ENCODE measurements around the gene MCL1.

Gene MCL1

DNA sequence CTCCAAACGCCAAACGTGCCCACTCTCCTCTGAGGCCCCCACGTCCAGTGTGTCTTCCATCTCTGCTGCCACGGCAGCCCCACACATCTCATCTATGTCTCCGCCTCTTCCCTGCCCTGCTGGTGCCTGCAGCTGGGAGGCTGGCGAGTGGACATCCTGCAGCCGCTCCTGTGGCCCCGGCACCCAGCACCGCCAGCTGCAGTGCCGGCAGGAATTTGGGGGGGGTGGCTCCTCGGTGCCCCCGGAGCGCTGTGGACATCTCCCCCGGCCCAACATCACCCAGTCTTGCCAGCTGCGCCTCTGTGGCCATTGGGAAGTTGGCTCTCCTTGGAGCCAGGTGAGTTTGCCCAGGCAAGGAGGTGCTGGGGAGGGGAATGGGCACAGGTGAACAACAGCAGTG, 21.6 kb downstream of the MCL1 start:
- no peak for FAIRE-seq
- no peak for DNase-seq (ENCODE audit: low spot score)

DNA sequence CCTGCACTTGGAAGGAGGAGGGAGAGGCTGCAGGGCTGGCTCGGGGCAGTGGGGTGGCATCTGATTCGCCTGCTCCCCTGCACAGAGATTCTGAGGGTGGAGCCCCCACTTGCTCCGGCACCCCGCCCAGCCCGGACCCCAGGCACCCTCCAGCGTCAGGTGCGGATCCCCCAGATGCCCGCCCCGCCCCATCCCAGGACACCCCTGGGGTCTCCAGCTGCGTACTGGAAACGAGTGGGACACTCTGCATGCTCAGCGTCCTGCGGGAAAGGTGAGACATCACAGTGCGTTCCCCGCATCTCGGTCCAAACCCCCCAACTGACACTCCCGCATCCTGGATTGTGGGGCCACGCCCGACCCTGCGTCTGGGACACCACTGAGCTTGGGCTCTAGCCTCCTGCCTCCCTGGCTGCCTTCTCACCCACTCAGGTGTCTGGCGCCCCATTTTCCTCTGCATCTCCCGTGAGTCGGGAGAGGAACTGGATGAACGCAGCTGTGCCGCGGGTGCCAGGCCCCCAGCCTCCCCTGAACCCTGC, 22.3 kb downstream of the MCL1 start:
- no peak for FAIRE-seq
- no peak for DNase-seq (ENCODE audit: low spot score)

DNA sequence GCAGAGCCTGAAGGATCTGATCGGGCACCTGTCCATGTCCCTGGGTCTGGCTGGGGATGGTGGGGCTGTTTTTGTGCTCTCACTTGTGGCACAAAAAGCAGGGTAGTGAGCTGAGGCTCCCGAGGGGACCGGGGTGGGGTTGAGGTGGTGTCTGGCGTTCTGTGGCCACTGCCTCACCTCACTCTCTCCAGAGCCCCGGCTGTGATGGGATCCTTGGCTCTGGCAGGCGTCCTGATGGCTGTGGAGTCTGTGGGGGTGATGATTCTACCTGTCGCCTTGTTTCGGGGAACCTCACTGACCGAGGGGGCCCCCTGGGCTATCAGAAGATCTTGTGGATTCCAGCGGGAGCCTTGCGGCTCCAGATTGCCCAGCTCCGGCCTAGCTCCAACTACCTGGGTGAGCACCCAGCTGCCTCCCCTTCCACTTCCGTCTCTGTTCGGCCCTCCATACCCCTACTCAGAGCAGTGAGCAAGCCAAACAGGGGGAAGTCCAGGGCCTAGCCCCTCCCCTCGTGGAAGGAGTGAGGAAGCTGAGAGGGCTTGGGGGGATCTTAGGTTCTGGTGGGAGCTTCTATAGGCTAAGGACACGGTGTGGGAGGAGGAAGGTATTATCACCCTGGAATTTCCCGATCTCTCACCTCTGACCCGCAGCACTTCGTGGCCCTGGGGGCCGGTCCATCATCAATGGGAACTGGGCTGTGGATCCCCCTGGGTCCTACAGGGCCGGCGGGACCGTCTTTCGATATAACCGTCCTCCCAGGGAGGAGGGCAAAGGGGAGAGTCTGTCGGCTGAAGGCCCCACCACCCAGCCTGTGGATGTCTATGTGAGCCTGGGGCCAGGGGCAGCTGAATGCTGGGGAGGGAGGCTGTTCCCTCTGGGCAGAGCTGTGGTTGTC, 23.2 kb downstream of the MCL1 start:
- DNase-seq (ENCODE audit: low spot score) (no peak), FAIRE-seq (no peak)

DNA sequence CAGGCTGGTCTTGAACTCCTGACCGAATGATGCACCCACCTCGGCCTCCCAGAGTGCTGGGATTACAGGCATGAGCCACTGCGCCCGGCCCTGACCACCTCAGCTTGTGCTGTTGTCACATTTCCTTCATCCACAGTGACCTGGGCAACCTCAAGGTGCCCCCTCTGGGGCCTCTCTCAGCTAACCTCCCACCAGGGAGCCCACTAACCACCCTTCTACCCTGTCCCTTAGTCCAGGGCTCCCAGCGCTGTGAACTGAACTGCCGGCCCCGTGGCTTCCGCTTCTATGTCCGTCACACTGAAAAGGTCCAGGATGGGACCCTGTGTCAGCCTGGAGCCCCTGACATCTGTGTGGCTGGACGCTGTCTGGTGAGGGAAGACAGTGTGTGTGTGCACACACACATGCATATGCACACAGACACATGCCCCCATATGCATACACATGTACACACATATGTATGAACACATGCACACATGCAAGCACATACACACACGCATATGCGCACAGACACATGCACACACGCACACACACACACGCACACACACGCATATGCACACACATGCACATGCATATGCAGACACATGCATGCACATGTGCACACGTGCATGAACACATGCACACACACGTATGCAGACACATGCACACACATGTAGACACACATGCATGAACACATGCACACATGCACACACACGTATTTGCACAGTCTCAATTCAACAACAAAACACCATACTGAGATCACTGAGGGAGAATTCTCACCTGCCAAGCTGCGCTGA, 24.0 kb downstream of the MCL1 start:
- DNase-seq (ENCODE audit: low spot score), result no peak
- FAIRE-seq, result peak; percentile 94

DNA sequence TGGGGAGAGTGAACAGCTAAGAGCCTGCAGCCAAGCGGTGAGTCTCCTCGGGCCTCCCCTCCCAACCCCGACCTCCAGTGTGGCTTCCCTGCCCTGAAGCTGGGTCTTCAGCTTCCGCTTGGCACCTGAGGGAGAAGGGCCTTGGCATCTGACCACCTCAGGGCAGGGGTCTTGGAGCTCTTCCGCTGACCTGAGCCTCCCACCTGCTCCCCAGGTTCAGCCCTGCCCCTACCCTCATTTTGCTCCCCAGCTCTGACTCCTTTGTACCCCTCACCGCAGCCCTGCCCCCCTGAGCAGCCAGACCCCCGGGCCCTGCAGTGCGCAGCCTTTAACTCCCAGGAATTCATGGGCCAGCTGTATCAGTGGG, 25.3 kb downstream of the MCL1 start:
- no peak for DNase-seq (ENCODE audit: low spot score)
- FAIRE-seq, result no peak

DNA sequence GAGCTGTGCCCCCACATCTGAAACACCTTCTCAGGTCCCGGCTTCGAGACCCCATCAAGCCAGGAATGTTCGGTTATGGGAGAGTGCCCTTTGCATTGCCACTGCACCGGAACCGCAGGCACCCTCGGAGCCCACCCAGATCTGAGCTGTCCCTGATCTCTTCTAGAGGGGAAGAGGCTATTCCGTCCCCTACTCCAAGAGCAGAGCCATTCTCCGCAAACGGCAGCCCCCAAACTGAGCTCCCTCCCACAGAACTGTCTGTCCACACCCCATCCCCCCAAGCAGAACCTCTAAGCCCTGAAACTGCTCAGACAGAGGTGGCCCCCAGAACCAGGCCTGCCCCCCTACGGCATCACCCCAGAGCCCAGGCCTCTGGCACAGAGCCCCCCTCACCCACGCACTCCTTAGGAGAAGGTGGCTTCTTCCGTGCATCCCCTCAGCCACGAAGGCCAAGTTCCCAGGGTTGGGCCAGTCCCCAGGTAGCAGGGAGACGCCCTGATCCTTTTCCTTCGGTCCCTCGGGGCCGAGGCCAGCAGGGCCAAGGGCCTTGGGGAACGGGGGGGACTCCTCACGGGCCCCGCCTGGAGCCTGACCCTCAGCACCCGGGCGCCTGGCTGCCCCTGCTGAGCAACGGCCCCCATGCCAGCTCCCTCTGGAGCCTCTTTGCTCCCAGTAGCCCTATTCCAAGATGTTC, 25.9 kb downstream of the MCL1 start:
- DNase-seq (ENCODE audit: low spot score) (no peak), FAIRE-seq (no peak)

DNA sequence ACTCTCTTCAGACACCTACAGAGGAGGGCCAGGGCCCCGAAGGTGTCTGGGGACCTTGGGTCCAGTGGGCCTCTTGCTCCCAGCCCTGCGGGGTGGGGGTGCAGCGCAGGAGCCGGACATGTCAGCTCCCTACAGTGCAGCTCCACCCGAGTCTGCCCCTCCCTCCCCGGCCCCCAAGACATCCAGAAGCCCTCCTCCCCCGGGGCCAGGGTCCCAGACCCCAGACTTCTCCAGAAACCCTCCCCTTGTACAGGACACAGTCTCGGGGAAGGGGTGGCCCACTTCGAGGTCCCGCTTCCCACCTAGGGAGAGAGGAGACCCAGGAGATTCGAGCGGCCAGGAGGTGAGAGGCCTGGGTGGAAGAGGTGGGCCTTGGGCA, 26.5 kb downstream of the MCL1 start:
- FAIRE-seq (no peak), DNase-seq (ENCODE audit: low spot score) (no peak)

DNA sequence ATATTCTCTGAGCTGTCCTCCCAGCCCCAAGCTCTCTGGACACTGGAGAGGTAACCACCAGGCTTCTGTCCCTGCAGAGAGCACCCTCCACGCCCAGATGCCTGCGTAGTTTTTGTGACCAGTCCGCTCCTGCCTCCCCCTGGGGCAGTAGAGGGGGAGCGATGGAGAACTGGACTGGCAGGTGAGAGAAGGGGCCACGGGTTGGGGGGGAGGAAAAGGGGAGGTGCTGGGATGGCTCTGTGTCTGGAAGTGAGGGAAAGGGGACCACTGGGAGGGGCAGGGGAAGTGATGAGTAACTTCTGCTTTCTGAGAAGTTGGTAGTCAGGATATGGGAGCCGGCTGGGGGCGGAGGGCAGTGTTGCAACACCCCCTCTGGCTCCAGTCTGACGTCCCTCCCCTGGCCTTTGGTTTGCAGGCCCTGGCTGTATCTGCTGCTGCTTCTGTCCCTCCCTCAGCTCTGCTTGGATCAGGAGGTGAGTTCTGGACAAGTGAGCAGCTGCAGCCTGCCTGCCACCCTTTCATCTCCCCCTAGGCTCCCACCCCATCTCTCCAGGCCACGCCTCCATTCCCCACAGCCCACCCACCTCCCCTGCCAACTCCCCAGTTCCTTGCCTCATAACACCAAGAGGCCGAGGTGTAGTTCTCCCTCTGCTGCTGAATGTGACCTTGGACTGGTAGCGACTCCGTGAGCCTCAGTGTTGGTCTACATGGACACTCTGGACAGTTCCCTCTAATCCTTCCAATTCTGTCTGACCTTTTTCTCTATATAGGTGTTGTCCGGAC, 27.1 kb downstream of the MCL1 start:
- FAIRE-seq, result no peak
- peak; percentile 45 for DNase-seq (ENCODE audit: low spot score)

DNA sequence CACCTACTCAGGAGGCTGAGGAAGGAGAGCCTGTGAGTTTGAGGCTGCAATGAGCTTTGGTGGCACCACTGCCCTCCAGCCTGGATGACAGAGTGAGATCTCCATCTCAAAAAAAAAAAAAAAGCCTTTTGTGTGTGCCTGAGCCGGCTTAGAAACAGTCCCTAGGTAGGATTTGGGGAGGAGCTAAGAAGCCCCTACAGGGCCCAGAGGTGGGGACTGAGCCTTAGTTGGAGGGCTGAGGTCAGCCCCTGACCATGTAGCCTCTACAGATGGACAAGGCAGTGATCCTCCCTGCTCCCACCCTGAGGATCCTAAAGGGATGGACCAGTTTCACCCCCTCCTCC, 27.7 kb downstream of the MCL1 start:
- DNase-seq (ENCODE audit: low spot score), result no peak
- FAIRE-seq, result no peak

DNA sequence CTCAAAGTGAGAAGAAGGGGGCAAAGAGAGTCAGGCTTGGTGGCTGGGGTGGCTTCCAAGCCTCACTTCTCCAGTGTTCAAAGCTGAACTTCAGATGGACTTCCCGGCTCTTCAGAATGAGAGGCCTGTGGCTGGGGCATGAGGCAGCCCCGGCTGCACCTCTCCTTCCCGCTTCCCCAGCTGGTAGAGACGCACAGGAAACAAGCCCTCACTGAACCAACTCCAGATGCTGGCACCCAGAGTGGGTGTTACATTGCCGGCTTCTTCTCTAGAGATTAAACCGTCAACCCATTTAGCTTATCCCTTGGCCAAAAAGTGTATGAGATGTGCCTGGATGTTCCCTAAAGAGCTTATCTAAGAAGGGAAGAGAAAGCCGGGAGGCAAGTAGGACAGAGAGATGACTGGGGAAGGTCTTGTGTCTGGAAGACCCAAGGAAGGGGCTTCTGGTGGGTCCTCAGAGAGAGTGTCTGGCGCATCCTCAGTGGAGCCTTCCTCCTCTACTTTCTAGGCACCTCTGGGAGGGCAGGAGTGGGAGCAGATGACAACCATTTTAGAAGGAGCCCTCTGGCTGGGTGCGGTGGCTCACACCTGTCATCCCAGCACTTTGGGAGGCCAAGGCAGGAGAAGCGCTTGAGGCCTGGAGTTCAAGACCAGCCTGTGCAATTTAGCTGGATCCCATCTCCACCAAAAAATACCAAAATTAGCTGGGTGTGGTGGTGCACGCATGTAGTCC, 28.2 kb downstream of the MCL1 start:
- DNase-seq (ENCODE audit: low spot score) (no peak), FAIRE-seq (no peak)

DNA sequence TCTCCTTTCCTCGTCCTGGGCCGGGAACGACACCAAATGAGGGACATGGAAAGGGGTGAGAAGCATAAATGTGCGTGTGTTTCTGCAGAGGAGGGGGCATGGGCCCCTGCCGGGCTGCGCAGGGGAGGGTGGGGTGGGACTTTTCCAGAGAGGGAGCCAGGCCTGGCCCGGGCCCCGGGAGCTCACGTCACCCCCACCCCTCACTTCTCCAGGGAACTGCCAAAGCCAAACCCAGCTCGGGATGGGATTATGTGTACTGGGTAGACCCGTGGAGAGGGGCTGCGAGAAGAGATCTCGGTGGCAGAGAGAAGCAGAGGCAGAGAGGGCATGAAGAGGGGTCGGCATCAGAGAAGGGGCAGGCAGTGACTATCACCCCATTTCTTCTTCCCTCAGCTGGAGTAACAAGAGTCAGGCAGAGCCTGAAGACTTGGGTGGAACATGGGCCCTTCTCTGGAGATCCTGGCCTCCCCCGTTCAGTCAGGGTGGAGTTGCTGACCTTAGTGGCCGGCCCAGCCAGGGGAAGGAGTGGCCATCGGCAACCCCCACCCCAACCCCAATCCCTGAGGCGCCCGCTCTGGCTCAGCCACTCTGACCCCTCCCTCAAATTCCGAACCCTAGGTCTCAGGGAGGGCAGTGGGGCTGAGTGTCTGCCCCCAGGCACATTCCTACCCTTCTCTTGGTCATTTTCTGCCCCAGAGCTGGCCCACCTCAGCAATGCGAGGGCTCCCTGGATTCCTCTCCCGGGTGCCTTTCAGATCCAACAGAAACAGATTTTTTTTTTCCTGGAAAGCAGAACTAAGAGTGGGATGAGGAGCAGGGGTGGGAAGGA, 29.0 kb downstream of the MCL1 start:
- DNase-seq (ENCODE audit: low spot score) (no peak), FAIRE-seq (no peak)

DNA sequence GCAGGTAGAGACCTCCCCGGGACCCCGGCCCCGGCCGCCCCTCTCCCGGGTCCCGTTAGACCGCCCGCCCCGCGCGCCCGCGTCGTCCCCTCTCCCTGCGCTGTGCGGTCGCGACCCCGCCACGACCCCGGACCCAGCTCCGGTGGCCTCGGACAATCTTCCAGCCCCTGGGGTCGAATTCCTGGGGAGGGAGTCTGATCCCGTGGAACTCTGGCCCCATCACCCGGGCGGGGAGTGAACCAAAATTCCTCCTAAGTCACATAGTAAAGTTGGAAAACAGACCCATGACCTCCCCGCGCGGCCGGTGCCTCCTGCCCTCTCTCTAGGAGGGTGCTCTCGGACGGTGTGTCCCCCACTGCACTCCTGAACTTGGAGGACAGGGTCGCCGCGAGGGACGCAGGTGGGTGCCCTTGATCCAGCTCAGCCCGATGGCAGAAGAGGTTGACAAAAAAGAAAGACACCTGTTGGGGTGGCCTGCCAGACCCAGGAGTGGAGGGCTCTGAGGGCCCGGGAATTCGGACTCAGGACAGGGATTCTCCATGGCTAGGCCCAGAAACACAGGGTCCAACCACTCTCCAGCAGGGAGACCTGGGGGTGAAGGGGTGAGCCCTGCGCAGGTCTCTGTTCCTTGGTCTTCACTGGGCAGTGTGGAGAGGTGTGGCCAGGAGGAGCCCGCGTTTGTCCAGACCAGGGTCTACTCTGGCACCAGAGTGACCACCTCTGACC, 29.8 kb downstream of the MCL1 start:
- no peak for DNase-seq (ENCODE audit: low spot score)
- FAIRE-seq, result no peak

DNA sequence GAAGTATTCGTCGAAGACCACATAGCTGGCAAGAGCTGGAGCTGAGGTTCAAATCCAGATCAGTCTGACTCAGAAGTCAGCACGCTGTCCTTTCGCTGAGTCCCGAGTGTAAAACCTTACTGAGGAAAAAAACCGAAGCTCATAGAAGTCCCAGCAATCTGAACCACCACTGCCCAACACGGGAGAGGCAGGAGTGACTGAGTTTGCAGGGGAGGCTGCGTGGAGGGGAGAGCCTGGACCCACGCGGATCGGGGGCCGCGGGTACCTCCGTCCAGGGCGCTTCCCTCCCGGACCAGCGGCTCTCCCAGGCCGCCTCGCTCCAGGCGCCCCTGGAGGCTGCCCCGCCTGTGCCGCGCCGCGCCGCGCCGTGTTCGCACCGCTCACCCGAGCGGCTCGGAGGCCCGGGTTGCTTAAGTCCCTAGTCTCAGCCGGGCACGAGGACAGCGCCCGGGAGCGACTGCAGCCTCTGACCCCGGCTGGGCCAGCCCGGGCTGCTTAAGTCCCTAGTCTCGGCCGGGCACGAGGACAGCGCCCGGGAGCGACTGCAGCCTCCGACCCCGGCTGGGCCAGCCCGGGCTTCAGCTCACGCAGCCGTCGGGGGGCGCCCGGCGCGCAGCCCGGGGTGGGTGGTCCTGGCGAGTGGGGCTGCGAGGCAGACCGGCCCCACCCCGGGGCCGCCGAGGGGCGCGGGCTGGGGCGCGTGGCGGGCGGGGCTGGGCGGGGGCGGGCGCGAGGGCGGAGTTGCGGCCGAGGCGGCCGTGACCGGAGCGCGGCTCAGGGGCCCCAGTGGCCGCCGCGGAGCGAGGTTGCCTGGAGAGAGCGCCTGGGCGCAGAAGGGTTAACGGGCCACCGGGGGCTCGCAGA, 30.5 kb downstream of the MCL1 start, which contains the start of gene ADAMTSL4:
Gene ADAMTSL4 (plus strand): TSS at position 777 of the 864 bp plus-strand sequence. CDS start 2,881 bp downstream, outside the sequence.
- FAIRE-seq (no peak), DNase-seq (ENCODE audit: low spot score) (peak; percentile 74)

DNA sequence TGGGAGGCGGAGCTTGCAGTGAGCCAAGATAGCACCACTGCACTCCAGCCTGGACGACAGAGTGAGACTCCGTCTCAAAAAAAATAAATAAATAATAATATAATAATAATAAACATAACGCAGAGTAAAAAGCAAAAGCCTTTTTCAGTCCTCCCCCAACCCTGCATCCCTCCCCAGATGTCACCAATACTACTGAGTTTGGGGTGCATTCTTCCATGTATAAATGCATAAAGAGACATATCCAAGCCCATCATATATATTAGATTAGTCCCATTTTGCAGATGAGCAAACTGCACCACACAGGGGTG, 31.1 kb downstream of the MCL1 start:
- DNase-seq (ENCODE audit: low spot score) (no peak), FAIRE-seq (no peak)

DNA sequence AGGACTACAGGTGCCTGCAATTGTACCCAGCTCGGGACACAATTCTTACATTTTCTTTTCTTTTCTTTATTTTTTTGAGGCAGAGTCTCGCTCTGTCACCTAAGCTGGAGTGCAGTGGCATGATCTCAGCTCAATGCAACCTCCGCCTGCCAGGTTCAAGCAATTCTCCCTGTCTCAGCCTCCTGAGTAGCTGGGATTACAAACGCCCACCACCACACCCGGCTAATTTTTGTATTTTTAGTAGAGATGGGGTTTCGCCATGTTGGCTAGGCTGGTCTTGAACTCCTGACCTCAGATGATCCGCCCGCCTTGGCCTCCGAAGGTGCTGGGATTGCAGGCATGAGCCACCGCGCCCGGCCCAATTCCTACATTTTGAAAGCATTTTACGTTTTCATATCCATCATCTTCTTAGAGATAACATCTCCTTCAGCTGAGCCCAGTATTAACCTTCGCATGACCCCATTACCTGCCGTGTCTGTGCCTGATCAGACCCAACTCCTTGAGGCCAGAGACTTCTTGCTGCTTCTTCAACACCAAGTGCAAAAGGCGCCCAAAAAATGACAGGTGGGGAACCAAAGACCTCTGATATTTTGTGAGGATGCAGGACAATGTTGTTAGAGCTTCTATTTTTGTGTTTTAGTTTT, 33.0 kb downstream of the MCL1 start:
- DNase-seq (ENCODE audit: low spot score) (no peak), FAIRE-seq (no peak)

DNA sequence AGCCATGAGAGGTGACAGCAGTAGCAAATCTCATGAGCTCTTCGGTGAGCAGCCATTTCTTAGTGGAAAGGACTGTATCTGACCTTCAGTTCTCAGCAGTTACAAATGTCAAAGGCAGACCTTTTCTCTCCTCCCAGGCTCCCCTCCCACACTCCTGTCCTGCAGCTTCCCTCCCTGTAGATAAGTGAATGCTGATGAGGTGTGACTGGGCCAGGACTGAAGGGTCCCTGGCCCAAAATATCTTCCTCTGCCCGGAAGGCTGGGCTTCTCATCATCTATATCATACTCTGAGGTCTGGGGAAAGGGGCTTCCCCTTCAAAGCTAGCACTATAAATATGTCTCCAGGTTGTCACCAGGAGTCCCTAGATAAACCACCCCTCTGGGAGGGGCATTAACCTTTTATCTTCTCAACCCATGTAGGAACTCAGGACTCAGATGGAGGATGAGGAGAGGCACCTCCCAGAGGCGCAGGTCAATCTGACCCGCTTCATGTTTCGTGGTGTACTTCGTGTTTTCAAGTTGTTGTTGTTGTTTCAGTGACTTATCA, 33.9 kb downstream of the MCL1 start:
- DNase-seq (ENCODE audit: low spot score), result no peak
- no peak for FAIRE-seq

DNA sequence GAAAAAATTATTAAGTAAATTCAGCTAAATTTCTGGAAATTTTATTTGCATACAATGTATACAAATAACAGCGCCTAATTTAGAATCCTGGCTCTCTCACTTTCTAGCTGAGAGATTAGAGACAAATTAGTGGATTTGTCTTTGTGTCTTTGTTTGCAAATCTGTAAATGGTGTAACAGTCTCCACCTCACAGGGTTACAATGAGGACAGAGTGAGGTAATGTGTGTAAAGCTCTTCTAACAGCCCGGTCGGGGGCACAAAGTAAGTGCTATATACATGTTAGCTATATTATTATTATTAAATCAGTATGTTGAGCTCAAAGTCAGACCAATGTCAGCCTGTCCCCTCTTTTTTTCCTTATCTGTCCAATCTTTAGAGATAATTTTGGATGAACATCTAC, 35.2 kb downstream of the MCL1 start:
- FAIRE-seq (no peak), DNase-seq (ENCODE audit: low spot score) (no peak)
